GM23338 (cell line): ENCODE results near the gene HIVEP2. TPM values are rescaled to one million over a fixed set of nuclear protein-coding genes. Genes with fewer than 3 reads are reported as not detected.

Experiments used
- ATAC-seq: fragments of 200-7000 bp; cut with Tn5 transposase; 3 replicates; pipeline ENCODE4 v1.9.1; 2020
- DNase-seq: peaks from one replicate; pipeline ENCODE4 v3.0.0-alpha.2; 2015; ENCODE audit warnings: low spot score
- H2AFZ ChIP-seq: fragments of 200-600 bp; sonication (generic); 2 replicates; pipeline ENCODE4 v1.8.0; 2016; ENCODE audit warnings: antibody characterized with exemption, mild to moderate bottlenecking, moderate library complexity
- H3F3A ChIP-seq: fragments of 200-600 bp; sonication (generic); replicated peaks from 2 replicates; pipeline ENCODE4 v1.8.0; 2017; ENCODE audit warnings: antibody characterized with exemption, mixed run types, low read depth
- H3K27ac ChIP-seq: fragments of 200-600 bp; sonication (generic); 2 replicates; pipeline ENCODE4 v1.6.1; 2016; ENCODE audit warnings: low read depth
- H3K27me3 ChIP-seq: fragments of 200-600 bp; sonication (generic); 2 replicates; pipeline ENCODE4 v1.8.0; 2016; ENCODE audit warnings: mild to moderate bottlenecking, mixed run types, moderate library complexity; ENCODE audit not compliant: insufficient read depth
- H3K36me3 ChIP-seq: fragments of 200-600 bp; sonication (generic); 2 replicates; pipeline ENCODE4 v1.8.0; 2016; ENCODE audit warnings: mild to moderate bottlenecking; ENCODE audit not compliant: insufficient read depth
- H3K4me1 ChIP-seq: fragments of 200-600 bp; sonication (generic); 2 replicates; pipeline ENCODE4 v1.8.0; 2016; ENCODE audit warnings: mild to moderate bottlenecking, moderate library complexity; ENCODE audit not compliant: insufficient read depth
- H3K4me2 ChIP-seq: fragments of 200-600 bp; sonication (generic); 2 replicates; pipeline ENCODE4 v1.7.1; 2017; ENCODE audit warnings: mixed run types
- H3K4me3 ChIP-seq: fragments of 200-600 bp; sonication (generic); 2 replicates; pipeline ENCODE4 v1.6.1; 2016; ENCODE audit warnings: mixed run types
- H3K79me2 ChIP-seq: fragments of 200-600 bp; sonication (generic); replicated peaks from 2 replicates; pipeline ENCODE4 v1.8.0; 2017; ENCODE audit warnings: mild to moderate bottlenecking; ENCODE audit not compliant: insufficient read depth
- H3K9me2 ChIP-seq: fragments of 200-600 bp; sonication (generic); 2 replicates; pipeline ENCODE4 v1.8.0; 2017; ENCODE audit not compliant: insufficient read depth
- H4K20me1 ChIP-seq: fragments of 200-600 bp; sonication (generic); replicated peaks from 2 replicates; pipeline ENCODE4 v1.8.0; 2017; ENCODE audit warnings: mild to moderate bottlenecking; ENCODE audit not compliant: insufficient read depth
- H3K27ac Mint-ChIP-seq: 2 replicates; pipeline ENCODE4 v1.8.0; 2020; ENCODE audit warnings: inconsistent platforms, mild to moderate bottlenecking, moderate library complexity, mixed read lengths
- H3K27me3 Mint-ChIP-seq: 3 replicates; pipeline ENCODE4 v1.8.0; 2022; ENCODE audit warnings: low read depth, mild to moderate bottlenecking, moderate library complexity, mixed read lengths, inconsistent platforms; ENCODE audit not compliant: insufficient read depth, poor library complexity
- H3K36me3 Mint-ChIP-seq: 3 replicates; pipeline ENCODE4 v1.8.0; 2021; ENCODE audit warnings: low read depth, mild to moderate bottlenecking, inconsistent platforms, moderate library complexity, mixed read lengths
- H3K4me1 Mint-ChIP-seq: 3 replicates; pipeline ENCODE4 v1.8.0; 2020; ENCODE audit warnings: mild to moderate bottlenecking, inconsistent platforms, mixed read lengths
- H3K4me3 Mint-ChIP-seq: 3 replicates; pipeline ENCODE4 v1.8.0; 2021; ENCODE audit warnings: moderate library complexity, mild to moderate bottlenecking, inconsistent platforms, mixed read lengths
- H3K9me3 Mint-ChIP-seq: 3 replicates; pipeline ENCODE4 v1.8.0; 2020; ENCODE audit warnings: moderate library complexity, mild to moderate bottlenecking, inconsistent platforms, mixed read lengths
- NANOG ChIP-seq: IDR thresholded peaks from 2 replicates; pipeline ENCODE4 v1.6.1; 2016; ENCODE audit warnings: antibody characterized with exemption, borderline replicate concordance
- REST ChIP-seq: IDR thresholded peaks from one replicate; pipeline ENCODE4 v1.6.1; 2018; ENCODE audit warnings: antibody characterized with exemption; ENCODE audit not compliant: unreplicated experiment
- ZNF331 ChIP-seq: fragments of 250-450 bp; sonication (Bioruptor Pico); IDR thresholded peaks from 2 replicates; pipeline ENCODE4 v1.5.0; 2020; ENCODE audit warnings: low read depth, mild to moderate bottlenecking, moderate library complexity
- ZNF462 ChIP-seq: fragments of 250-450 bp; sonication (Bioruptor Pico); IDR thresholded peaks from 2 replicates; pipeline ENCODE4 v1.5.0; 2020; ENCODE audit warnings: mild to moderate bottlenecking, moderate library complexity
- polyA plus RNA-seq: library from polyadenylated mRNA; unstranded; fragments of >200 nt; fragmentation: Nextera tagmentation; extraction: Ambion mirVana; gene quantifications from 2 replicates; pipeline ENCODE4 v1.2.1, GENCODE V29; 2016
- total RNA-seq: library from RNA; depleted of rRNA; stranded (reverse); fragments of >200 nt; shearing (Covaris generic); gene quantifications from 2 replicates; pipeline ENCODE4 v1.2.3, GENCODE V29; 2014

HIVEP2 gene
- total and polyA plus RNA-seq, 2 experiments from 2014 or later = 1.5 to 7.4 TPM

- no peak overlapping the region for H3K4me3 Mint-ChIP-seq
- no peak overlapping the region for H3K27ac Mint-ChIP-seq
- Histone ChIP-seq H2AFZ (0 out of 2 replicates have a peak overlapping the region, but pooled peaks have one; percentile 10), H3K36me3 (no peaks in the 10 kb centered on the region), H3K4me1 (0 out of 2 replicates have a peak, but pooled peaks cover 5% of the 10 kb centered on the region), H3K27ac (no peak overlapping the region), H3K27me3 (no peaks in the 10 kb centered on the region), H3K4me2 (no peak overlapping the region), H3K4me3 (no peak overlapping the region), H3F3A (no peaks in the 10 kb centered on the region), H4K20me1 (no peaks in the 10 kb centered on the region), H3K79me2 (no peaks in the 10 kb centered on the region), H3K9me2 (peaks cover 11% of the 10 kb centered on the region; the same call in 1 of the 2 replicates)
- TF ChIP-seq ZNF462 = no peak
- no peak for TF ChIP-seq NANOG
- TF ChIP-seq ZNF331 (CRISPR knock-in tag) = no peak
- no peak for TF ChIP-seq REST
- ATAC-seq (no peak), DNase-seq (no peak)
- H3K9me3 Mint-ChIP-seq = no peaks in the 10 kb centered on the region
- peaks cover 7% of the 10 kb centered on the region for H3K27me3 Mint-ChIP-seq
- H3K36me3 Mint-ChIP-seq = no peaks in the 10 kb centered on the region
- H3K4me1 Mint-ChIP-seq = peaks cover 9% of the 10 kb centered on the region
These were observed 218.4 kb downstream of the HIVEP2 start for GRCh38 chr6:142726616-142727015.
